DMS53 treated with DMSO at 0.1 percent for 48 hours (cell line): Measurements from ENCODE around the gene AGAP5.

Experiments used
- DNase-seq: peaks from one replicate; lab custom pipeline; 2025; ENCODE audit not compliant: unreplicated experiment; lab: John Stamatoyannopoulos, UW

AGAP5 gene

GRCh38 chr10:73655990-73656298 is 42.0 kb downstream of the AGAP5 start, which contains the start of gene SYNPO2L:
Gene SYNPO2L, minus strand, starts transcription at chr10:73656029. Its CDS starts 107 bp downstream, at chr10:73655922.
- no peak for DNase-seq

DNA sequence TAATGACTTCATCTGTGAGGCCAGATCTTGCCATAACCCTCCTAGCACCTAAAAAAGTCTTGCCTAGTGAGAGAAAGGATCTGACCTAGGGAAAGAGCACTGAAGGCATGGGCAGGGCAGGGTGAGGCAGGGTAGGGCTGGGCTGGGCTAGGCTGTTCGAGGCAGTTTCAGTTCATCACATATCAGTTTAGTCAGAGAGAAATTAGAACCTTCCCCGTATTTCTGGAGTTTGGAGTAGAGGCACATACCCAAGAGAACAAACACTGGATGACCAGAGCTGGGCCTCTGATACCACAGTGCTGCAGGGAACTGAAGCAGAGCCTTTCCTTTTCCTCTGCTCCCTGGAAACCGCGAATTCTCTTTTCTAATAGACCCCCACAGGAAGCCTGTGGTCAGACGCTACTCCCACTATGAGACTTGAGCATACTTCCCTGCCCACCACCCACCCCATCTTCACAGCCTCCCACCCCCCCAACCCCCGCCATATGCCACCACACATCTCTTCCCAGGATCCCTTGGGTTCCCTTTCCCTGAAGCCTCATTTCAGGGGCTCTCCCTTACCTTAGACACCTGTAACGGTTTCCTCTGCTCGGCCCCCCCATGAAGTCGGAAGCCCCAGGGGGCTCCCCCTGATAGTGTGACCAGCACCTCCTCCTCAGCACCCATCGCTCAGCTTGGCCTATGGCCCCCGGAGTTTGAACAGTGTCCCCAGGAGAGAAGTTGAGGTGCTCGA is 42.5 kb downstream of the AGAP5 start:
- no peak for DNase-seq

DNA sequence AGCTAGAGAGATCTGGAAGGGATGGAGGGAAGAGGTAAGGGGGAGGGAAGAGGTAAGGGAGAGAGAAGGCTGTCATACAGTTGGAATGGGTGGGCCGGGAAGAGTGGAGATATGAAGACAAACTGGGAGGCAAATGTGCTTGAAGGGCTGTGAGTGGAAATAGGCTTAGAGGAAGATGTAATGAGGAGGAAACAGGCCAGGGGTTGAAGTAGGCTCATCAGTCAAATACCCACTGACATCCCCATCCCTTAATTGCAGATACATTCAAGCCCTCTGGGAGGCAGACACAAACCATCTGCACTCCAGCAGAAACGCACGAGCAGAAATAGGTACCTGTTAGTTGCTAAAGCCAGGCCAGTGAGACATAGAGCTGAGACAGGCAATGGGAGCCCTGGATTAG is 44.2 kb downstream of the AGAP5 start:
- DNase-seq: peak; percentile 11

GRCh38 chr10:73653195-73653594 is 44.7 kb downstream of the AGAP5 start:
- no peak for DNase-seq

DNA sequence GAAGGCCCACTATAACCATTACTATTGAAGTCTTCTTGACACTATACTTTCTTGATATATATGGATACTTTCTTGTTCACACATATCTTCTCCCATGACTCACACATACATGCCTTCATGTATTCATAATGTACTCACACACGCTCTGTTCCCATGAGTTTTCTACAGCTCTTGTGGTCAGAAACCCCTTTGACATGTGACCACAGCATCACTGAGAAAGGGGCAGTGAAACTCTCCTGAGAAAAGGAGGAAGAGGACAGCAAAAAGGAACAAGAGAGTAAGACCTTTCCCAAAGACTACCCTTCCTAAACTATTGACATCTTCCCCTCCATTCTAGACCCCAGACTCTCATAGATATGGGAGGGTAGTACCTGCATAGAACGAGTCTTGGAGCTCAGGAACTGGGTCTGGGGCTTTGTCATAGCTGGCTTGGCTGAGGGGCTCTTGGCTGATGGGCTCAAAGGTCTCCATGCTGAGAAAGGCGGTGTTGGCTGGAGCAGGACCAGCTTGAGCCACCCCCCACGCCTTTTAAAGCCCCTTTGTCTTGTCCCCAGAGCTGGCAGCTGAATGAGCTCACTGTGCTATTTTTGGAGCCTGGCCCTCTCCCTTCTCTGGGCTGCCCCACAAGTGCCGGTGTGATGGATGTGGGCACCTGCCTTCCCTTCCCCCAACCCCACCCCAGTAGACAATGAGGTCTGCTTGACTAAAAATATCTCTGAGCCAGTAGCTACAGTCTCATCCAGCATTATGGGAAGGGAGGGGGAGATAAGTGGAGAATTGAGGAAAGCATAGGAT is 47.2 kb downstream of the AGAP5 start:
- DNase-seq: no peak

DNA sequence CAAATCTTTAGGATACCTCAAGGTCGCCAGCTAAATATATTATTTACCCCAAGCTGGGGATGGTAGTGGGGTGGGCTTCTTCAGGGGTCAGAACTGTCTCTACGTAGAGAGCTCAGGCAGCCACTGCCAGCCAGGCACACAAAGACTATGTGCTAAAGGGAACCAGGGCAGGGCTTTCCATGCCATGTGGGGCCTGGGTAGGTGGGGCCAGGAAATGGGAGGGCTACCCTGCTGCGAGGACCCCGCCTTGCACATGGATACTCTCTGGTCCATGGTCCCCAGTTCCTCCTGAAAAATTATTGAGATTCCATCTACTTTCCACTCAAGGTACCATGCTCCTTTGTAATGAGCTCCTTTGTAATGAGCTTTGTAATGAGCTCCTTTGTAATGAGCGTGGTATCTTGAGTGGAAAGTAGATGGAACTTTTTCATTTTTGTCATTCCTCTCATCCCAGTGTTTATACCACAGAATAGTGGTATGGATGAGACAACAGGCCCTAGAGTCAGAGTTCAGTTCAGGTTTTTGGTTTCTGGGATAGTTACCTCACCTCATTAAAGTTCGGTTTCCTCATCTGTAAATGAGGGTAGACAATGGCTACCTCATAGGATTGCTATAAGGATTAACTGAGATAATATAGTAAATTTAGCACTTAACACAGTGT is 47.9 kb downstream of the AGAP5 start:
- no peak for DNase-seq

DNA sequence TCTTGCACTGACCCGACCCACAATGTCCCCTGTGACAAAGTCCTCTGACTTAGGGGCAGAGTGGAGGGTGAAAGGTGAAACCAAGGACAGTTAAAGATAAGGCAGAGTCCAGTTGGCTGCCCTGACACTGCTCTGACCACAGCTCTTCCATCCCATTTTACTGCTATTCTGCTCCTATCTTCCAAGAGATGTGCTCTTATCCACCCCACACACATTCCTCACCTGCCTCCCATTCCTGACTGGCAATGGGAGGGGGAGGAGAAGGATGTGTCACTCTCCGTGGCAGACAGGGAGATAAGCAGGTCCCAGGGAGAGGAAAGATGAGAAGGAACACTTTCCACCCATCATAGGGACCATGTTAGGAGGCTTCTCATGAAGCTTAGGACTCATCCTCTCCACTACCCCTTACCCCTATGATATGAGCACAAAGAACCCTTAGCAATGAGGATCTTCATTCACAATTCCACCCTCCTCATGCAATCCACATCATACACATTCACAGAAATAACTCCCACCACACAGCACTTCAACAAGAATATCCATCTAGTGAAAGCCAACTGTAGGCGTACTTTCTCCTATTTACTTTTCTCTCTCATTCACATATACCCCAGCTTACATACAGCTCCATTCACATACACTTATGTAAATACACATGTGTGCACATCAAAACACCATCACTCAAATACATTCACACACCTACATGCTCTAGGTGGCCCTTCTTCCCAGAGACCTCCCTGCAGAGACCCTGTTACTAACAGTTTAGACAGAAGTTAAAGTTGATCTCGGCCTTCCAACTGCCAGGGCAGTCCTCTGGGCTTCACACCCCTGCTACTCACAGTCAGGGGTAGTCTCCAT is 48.7 kb downstream of the AGAP5 start:
- DNase-seq: no peak

DNA sequence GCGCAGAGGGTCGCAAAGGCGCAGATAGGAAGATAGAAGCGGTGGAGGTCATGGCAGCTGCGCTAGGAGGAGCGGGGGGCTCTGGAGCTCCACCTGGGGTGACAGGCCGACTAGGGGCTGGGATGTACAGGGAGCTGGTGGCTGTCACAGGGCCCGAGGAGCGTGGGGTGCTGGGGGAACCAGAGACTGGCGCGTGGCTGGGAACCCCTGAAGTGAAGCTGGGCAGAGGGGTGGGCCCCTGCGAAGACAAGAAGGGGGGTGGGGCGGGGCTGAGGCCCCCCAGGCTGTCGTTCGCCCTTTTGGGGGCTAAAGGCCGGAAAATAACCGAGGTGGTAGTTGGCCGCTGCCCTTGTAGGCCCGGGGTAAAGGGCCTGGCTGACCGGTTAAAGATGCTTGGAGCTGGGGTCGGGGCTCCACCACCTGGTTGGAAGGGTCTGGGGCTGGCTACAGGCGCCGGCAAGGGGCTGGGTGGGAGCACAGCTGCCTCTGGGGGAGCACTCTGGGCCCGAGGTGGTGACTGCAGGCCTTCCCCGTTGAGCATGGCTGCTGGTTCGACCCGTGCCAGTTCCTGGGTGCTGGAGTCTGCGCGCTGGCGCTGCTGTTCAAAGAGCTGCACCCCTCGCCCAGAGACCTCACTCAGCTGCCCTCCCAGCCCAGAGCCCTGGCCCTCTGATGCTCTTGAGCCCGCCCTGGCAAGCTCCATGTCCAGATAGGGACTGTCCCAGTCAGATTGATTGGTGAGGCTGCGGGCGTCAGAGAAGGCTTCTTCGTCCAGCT is 49.8 kb downstream of the AGAP5 start:
- DNase-seq: no peak

- DNase-seq: peak; percentile 42
Measured at GRCh38 chr10:73647211-73647874, 50.6 kb downstream of the AGAP5 start.

DNA sequence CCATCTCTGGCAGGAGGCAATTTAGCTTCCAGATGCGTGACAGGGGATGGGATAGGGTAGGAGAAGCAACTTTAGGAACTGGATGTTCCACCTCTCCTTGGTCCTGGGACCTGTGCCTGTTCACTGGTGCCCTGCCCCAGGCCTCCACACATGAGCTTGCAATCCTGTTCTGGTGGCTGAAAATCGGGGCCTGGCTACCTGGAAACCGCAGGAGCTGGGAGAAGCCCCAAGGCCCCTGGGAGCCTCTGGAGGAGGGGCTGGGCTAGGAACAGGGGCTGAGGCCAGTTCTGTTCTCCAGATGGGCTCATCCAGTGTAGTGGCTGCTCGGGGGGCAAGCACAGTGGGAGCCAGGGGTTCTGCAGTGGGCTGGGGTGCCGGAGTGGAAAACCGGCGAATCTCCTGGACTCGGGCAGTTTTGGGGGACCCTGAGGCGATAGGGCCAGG is 51.3 kb downstream of the AGAP5 start:
- no peak for DNase-seq

GRCh38 chr10:73645251-73645650 is 52.7 kb downstream of the AGAP5 start:
- no peak for DNase-seq

- no peak for DNase-seq
Measured at GRCh38 chr10:73644767-73645166, 53.1 kb downstream of the AGAP5 start.

GRCh38 chr10:73644015-73644743 is 53.7 kb downstream of the AGAP5 start:
- DNase-seq: peak; percentile 73

DNA sequence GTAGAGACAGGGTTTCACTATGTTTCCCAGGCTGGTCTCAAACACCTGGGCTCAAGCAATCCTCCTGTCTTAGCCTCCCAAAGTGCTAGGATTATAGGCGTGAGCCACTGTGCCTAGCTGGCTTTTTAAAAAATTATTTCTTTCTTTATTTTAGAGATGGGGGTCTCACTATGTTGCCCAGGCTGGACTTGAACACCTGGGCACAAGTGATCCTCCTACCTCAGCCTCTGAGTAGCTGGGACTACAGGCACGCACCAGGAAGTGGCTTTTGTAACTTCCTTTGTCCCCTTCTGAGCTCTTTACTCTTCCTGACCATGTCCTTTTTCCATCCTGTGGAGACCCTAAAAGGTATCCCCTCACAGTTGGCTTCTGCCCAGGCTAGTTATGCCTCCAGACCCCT is 54.5 kb downstream of the AGAP5 start:
- no peak for DNase-seq

DNA sequence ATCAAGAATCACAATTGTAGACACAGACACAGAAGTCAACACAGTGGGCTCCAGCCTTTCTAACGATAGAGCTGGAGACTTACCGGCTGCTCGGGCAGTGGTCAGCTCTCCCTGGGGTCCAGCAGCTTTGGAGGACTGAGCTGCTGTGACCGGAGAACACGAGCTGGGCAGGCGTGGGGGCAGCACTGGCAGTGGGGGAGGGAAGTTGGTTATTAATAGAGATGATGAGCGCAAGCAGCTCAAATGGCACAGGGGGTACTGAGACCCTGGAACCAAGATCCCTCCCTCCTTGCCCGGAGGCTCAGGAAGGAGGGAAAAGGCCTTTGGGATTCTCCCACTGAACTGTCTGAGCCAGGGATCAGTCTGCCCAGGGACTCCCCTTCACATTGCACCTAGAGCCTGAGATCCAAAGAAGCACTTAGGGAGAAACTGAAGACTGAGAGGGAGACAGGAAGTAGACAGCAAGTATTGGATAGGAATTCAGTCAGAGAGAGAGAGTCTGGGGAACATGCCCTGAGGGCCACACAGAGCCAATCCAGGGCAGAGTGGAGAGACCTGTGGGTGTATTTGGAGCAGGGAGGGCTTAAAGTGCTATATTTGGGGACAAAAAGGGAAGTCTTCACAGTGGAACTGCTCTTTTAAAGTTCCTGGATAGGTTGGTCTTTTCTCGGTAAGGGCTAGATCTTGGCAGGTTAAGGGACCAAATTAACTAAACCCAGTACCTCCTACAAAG is 56.4 kb downstream of the AGAP5 start, which contains the start of gene MYOZ1:
Gene MYOZ1, minus strand, starts transcription at position 147 of the 733 bp plus-strand sequence. CDS start 1,457 bp downstream, outside the sequence.
- DNase-seq: no peak

DNA sequence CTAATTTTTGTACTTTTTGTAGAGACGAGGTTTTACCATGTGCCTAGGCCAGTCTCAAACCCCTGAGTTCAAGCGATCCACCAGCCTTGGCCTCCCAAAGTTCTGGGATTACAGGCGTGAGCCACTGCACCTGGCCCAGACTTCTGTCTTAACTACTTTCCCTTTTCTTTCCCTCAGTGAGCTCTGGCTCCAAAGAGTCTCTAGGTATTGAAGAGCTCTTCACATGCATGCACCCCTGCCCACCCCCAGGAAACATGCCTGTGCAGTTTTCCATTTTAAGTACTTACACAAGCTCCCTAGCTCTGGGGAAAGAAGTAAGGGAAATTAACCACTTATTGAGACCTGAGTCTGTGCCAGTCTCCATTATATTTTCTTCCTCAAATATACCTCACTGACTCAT is 58.6 kb downstream of the AGAP5 start:
- no peak for DNase-seq

- no peak for DNase-seq
Measured at GRCh38 chr10:73635781-73636180, 62.1 kb downstream of the AGAP5 start.

DNA sequence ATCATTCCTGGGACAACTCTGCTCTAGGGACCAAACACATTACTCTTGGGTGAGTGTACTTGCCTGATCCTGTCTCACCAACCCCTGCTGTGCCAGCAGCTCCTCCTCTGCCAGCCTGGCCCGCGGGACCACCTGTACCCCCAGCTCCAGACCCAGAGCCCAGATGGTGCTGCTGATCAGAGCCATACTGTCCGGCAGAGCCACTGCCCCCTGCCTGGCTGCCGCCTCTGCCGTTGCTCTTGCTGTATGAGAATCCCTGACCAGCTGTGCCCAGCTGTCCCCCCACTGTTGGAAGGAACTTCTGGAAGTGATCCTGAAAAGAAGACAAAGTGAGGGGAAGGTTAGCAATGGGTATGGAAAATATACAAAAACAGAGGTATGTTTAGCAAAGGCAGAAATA is 63.5 kb downstream of the AGAP5 start:
- DNase-seq: no peak
